GM12873 (cell line): ENCODE measurements around the gene RUNX1.

Experiments used
- CTCF ChIP-seq: IDR thresholded peaks from 2 replicates; pipeline ENCODE4 v1.5.1; 2012; ENCODE audit warnings: low read depth, mild to moderate bottlenecking, moderate library complexity, low read length, control low read depth; ENCODE audit not compliant: insufficient read depth; ENCODE audit errors: missing control alignments

Gene RUNX1

GRCh38 chr21:35048706-35049617 lies at the start of gene RUNX1:
RUNX1 (minus strand) TSS chr21:35049302.
- TF ChIP-seq CTCF: peak; percentile 36

GRCh38 chr21:35097525-35097924 lies 48.4 kb upstream of the RUNX1 start:
- no peak for TF ChIP-seq CTCF

- TF ChIP-seq CTCF: no peak
Observed at GRCh38 chr21:35096959-35097358, 47.9 kb upstream of the RUNX1 start.

GRCh38 chr21:35095859-35096291 lies 46.8 kb upstream of the RUNX1 start:
- TF ChIP-seq CTCF: no peak

- TF ChIP-seq CTCF: no peak
Observed at GRCh38 chr21:35093514-35093913, 44.4 kb upstream of the RUNX1 start.

GRCh38 chr21:35091496-35091895 lies 42.4 kb upstream of the RUNX1 start:
- TF ChIP-seq CTCF: no peak

GRCh38 chr21:35090403-35090802 lies 41.3 kb upstream of the RUNX1 start:
- TF ChIP-seq CTCF: no peak
